Lung (tissue), 12 donors: Measurements from ENCODE around the gene ROMO1. TPM values are rescaled to one million over a fixed set of nuclear protein-coding genes. Genes with fewer than 3 reads are reported as not detected.

Experiments used
- ATAC-seq: fragments of 200-7000 bp; cut with Tn5 transposase; one replicate; pipeline ENCODE4 v1.9.1; 2020; ENCODE audit warnings: moderate number of reproducible peaks; ENCODE audit not compliant: insufficient read depth, low FRiP score
- DNase-seq, 3 donors: peaks; one replicate each; pipeline ENCODE4 v3.0.0-alpha.2; 2013 to 2017
- H3K27ac ChIP-seq, 2 donors: one replicate each; pipeline ENCODE4 v1.5.1; 2013; ENCODE audit warnings: mild to moderate bottlenecking in 2 of 2, moderate library complexity in 2 of 2, control low read depth in 1 of 2, inconsistent platforms in 1 of 2, low read depth in 1 of 2, low read length in 1 of 2
- H3K27me3 ChIP-seq, 3 donors: one replicate each; pipeline ENCODE4 v1.5.1; 2013; ENCODE audit warnings: low read length in 2 of 3; ENCODE audit not compliant: control insufficient read depth in 3 of 3, insufficient read depth in 3 of 3
- H3K36me3 ChIP-seq, 4 donors: one replicate each; pipeline ENCODE4 v1.5.1; 2013; ENCODE audit warnings: low read length in 4 of 4, mild to moderate bottlenecking in 1 of 4, moderate library complexity in 1 of 4; ENCODE audit not compliant: control insufficient read depth in 4 of 4, insufficient read depth in 4 of 4
- H3K4me1 ChIP-seq, 5 donors: one replicate each; pipeline ENCODE4 v1.5.1; 2013; ENCODE audit warnings: low read length in 5 of 5, mild to moderate bottlenecking in 2 of 5, moderate library complexity in 1 of 5; ENCODE audit not compliant: control insufficient read depth in 5 of 5, insufficient read depth in 5 of 5
- H3K4me3 ChIP-seq: one replicate; pipeline ENCODE4 v1.5.1; 2013; ENCODE audit warnings: mild to moderate bottlenecking, control low read depth, moderate library complexity
- H3K9ac ChIP-seq, 2 donors: one replicate each; pipeline ENCODE4 v1.5.1; 2013; ENCODE audit warnings: low read length in 2 of 2, control low read depth in 1 of 2; ENCODE audit not compliant: insufficient read depth in 1 of 2
- H3K9me3 ChIP-seq, 4 donors: one replicate each; pipeline ENCODE4 v1.5.1; 2013; ENCODE audit warnings: low read length in 3 of 4, mild to moderate bottlenecking in 1 of 4, moderate library complexity in 1 of 4; ENCODE audit not compliant: control insufficient read depth in 4 of 4, insufficient read depth in 3 of 4
- WGBS, 2 donors: extraction: QIAGEN DNeasy Blood & Tissue Kit; methylation state at CpG; one replicate each; pipeline ENCODE4 v1.1.7; 2013; 5-methylcytosine and 5-hydroxymethylcytosine counted together
- polyA plus RNA-seq, 2 donors: library from polyadenylated mRNA; stranded (reverse); fragments of 200-250 nt; gene quantifications; one replicate each; pipeline ENCODE4 v1.2.1, GENCODE V29; 2013
- total RNA-seq, 2 donors: library from RNA; depleted of rRNA in 1 of 2; stranded (reverse); fragments of >200 nt in 1 of 2; gene quantifications; one replicate each; pipeline ENCODE4 v1.2.1, GENCODE V29; 2014 to 2021
- TF ChIP-seq, protein P1 (sequence below): IDR thresholded peaks from 2 replicates; pipeline ENCODE4 v1.5.1; 2012; ENCODE audit warnings: mild to moderate bottlenecking; ENCODE audit errors: control extremely low read depth, extremely low read depth
- donor health status: control.
- donor health status: control.
- donor health status: Bipolar disorder and iron deficiency.
- donor health status: healthy.
- donor health status: DM: yes; HTN: yes; CAD: no.

Gene ROMO1
- total and polyA plus RNA-seq, 4 donors: 98.6 to 501 (median 272) TPM

DNA sequence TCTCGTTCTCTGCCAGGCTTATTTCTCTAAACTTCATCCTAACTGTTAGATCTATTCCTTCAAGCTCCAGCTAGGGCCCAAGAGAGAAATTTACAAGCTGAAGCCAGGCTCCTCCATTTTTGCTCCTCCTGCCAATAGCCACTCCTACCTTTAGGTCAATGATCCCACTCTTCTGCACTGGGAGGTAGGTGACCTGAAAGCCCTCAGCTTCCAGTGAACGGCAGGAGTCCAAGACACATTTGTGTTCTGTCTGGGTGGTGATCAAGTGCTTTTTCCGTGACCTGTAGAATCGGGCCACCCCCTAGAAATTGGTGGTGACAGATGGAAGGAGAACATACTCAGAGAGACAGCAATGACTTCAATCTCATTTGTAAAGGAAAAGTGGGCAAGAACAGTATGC is 8.9 kb upstream of the ROMO1 start:
- DNase-seq (no peak), ATAC-seq (no peak)
- Histone ChIP-seq H3K27ac (no peak overlapping the region), H3K36me3 (peaks cover 5 to 19% (median 7%) of the 10 kb centered on the region in 4 donors), H3K4me3 (no peak overlapping the region), H3K9ac (no peak overlapping the region), H3K27me3 (no peaks in the 10 kb centered on the region), H3K9me3 (no peaks in the 10 kb centered on the region), H3K4me1 (no peaks in the 10 kb centered on the region)
- WGBS, 2 donors: 91 to 94% methylated on average over 4 of the region's 4 CpGs
- TF ChIP-seq, protein P1, sequence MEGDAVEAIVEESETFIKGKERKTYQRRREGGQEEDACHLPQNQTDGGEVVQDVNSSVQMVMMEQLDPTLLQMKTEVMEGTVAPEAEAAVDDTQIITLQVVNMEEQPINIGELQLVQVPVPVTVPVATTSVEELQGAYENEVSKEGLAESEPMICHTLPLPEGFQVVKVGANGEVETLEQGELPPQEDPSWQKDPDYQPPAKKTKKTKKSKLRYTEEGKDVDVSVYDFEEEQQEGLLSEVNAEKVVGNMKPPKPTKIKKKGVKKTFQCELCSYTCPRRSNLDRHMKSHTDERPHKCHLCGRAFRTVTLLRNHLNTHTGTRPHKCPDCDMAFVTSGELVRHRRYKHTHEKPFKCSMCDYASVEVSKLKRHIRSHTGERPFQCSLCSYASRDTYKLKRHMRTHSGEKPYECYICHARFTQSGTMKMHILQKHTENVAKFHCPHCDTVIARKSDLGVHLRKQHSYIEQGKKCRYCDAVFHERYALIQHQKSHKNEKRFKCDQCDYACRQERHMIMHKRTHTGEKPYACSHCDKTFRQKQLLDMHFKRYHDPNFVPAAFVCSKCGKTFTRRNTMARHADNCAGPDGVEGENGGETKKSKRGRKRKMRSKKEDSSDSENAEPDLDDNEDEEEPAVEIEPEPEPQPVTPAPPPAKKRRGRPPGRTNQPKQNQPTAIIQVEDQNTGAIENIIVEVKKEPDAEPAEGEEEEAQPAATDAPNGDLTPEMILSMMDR: no peak

DNA sequence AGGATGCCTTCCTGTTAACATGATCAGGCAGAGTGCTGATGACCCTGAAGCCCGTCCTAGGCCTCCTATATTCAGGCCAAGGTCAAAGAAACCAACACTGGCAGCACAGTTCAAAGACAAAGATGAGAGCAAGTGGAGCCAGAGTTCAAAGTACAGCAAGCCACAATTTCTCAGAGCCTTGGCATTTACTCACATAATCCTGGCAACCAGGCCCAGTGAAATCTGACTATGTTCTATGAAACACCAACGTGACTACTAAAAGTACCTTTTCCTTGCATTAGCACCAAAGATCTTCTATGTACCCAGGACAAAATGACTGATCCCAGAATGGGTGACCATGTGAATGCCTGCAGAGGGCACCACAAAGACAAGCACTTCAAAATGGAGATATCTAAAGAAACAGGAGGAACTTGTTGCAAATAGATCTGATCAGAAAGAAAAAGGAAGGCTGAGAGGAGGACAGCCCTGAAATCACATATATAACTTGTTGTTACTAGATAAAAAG is 3.9 kb upstream of the ROMO1 start:
- no peak overlapping the region for H3K27ac ChIP-seq
- TF ChIP-seq, protein P1: no peak
- DNase-seq: no peak
- peaks cover 0 to 11% (median 4%) of the 10 kb centered on the region in 4 donors for H3K36me3 ChIP-seq
- 90 to 91% methylated on average over 2 of the region's 2 CpGs for WGBS, 2 donors
- no peaks in the 10 kb centered on the region for H3K9me3 ChIP-seq
- no peak overlapping the region for H3K4me3 ChIP-seq
- H3K4me1 ChIP-seq: peaks cover 0 to 13% (median under 1%) of the 10 kb centered on the region in 5 donors
- ATAC-seq: no peak
- no peak overlapping the region for H3K9ac ChIP-seq
- H3K27me3 ChIP-seq: no peaks in the 10 kb centered on the region

DNA sequence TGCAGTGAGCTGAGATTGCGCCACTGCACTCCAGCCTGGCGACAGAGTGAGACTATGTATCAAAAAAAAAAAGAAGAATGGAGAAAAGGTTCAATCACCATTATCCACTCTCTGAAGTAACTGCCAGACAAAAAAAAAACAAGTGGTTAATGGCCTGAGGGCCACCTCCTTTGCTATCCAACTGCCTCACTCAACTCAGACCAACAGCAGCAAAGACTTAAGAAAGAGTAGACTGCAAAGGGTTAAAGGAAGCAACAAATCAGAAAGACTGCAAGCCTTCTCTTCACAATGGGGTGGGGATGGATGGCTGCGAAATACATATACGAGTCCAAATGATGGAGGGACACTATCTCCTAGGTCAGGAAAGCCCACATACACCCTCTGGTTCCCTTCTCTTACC is 3.2 kb upstream of the ROMO1 start:
- TF ChIP-seq, protein P1: no peak
- WGBS, 2 donors: 74 to 76% methylated on average over 4 of the region's 4 CpGs
- Histone ChIP-seq H3K9me3 (no peaks in the 10 kb centered on the region), H3K36me3 (peaks cover 4 to 9% (median 6%) of the 10 kb centered on the region in 4 donors), H3K27ac (no peak overlapping the region), H3K9ac (no peak overlapping the region), H3K4me3 (no peak overlapping the region), H3K4me1 (peaks cover 0 to 16% (median 3%) of the 10 kb centered on the region in 5 donors), H3K27me3 (no peaks in the 10 kb centered on the region)
- no peak for DNase-seq
- no peak for ATAC-seq
